Tibial nerve (tissue), 3 donors: ENCODE data around the gene PLA2G2D.

Experiments used
- POLR2A ChIP-seq, 2 donors: fragments of 450-650 bp; IDR thresholded peaks; one replicate each; pipeline ENCODE4 v1.6.1; 2017; ENCODE audit warnings: antibody characterized with exemption in 2 of 2, mild to moderate bottlenecking in 2 of 2, moderate library complexity in 2 of 2
- TF ChIP-seq, protein P1 (sequence below), 5 experiments: fragments of 200-600 bp in 3 of 5; fragments of 450-650 bp in 2 of 5; sonication (generic) in 3 of 5; IDR thresholded peaks; one replicate each; pipeline ENCODE4 v1.5.1; 2016 to 2019; ENCODE audit warnings: antibody characterized with exemption in 5 of 5, mild to moderate bottlenecking in 3 of 5, moderate library complexity in 2 of 5

DNA sequence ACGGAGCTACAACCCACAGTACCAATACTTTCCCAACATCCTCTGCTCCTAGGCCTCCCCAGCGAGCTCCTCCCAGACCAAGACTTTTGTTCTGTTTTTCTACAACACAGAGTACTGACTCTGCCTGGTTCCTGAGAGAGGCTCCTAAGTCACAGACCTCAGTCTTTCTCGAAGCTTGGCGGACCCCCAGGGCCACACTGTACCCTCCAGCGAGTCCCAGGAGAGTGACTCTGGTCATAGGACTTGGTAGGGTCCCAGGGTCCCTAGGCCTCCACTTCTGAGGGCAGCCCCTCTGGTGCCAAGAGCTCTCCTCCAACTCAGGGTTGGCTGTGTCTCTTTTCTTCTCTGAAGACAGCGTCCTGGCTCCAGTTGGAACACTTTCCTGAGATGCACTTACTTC, 28.7 kb downstream of the PLA2G2D start:
- TF ChIP-seq, protein P1, sequence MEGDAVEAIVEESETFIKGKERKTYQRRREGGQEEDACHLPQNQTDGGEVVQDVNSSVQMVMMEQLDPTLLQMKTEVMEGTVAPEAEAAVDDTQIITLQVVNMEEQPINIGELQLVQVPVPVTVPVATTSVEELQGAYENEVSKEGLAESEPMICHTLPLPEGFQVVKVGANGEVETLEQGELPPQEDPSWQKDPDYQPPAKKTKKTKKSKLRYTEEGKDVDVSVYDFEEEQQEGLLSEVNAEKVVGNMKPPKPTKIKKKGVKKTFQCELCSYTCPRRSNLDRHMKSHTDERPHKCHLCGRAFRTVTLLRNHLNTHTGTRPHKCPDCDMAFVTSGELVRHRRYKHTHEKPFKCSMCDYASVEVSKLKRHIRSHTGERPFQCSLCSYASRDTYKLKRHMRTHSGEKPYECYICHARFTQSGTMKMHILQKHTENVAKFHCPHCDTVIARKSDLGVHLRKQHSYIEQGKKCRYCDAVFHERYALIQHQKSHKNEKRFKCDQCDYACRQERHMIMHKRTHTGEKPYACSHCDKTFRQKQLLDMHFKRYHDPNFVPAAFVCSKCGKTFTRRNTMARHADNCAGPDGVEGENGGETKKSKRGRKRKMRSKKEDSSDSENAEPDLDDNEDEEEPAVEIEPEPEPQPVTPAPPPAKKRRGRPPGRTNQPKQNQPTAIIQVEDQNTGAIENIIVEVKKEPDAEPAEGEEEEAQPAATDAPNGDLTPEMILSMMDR (IDR thresholded peaks at IDR 0.05): no peak
- no peak for TF ChIP-seq POLR2A (IDR thresholded peaks at IDR 0.05)
